Peyer's patch (tissue), 4 donors: ENCODE data around the gene GALNT1. TPM values are rescaled to one million over a fixed set of nuclear protein-coding genes. Genes with fewer than 3 reads are reported as not detected.

Experiments used
- DNase-seq, 3 donors: peaks; one replicate each; pipeline ENCODE4 v3.0.0-alpha.2; 2017 to 2019
- H3K27ac ChIP-seq, 4 donors: fragments of 200-600 bp; sonication (generic); one replicate each; pipeline ENCODE4 v1.5.1; 2016 to 2019
- H3K27me3 ChIP-seq, 2 donors: fragments of 200-600 bp; sonication (generic); one replicate each; pipeline ENCODE4 v1.5.1; 2019
- H3K36me3 ChIP-seq, 3 donors: fragments of 200-600 bp; sonication (generic); one replicate each; pipeline ENCODE4 v1.5.1; 2016 to 2019
- H3K4me1 ChIP-seq, 4 donors: fragments of 200-600 bp; sonication (generic); one replicate each; pipeline ENCODE4 v1.5.1; 2016 to 2019
- H3K4me3 ChIP-seq, 4 donors: fragments of 200-600 bp; sonication (generic); 1 replicate in 3 of 4; 2 replicates in 1 of 4; pipeline ENCODE4 v1.5.1; 2016 to 2019; ENCODE audit warnings: mild to moderate bottlenecking in 1 of 4
- H3K9me3 ChIP-seq, 4 donors: fragments of 200-600 bp; sonication (generic); one replicate each; pipeline ENCODE4 v1.5.1; 2016 to 2019; ENCODE audit warnings: mild to moderate bottlenecking in 1 of 4
- POLR2A ChIP-seq, 2 donors: fragments of 450-650 bp; IDR thresholded peaks; one replicate each; pipeline ENCODE4 v1.5.1; 2017; ENCODE audit warnings: antibody characterized with exemption in 2 of 2, mild to moderate bottlenecking in 2 of 2, moderate library complexity in 2 of 2
- total RNA-seq, 4 donors: library from RNA; depleted of rRNA; stranded (reverse); fragments of >200 nt; gene quantifications; one replicate each; pipeline ENCODE4 v1.1.0, GENCODE V29; 2016
- TF ChIP-seq, protein P1 (sequence below), 6 experiments: fragments of 450-650 bp in 4 of 6; fragments of 200-600 bp in 2 of 6; sonication (generic) in 1 of 6; IDR thresholded peaks; one replicate each; pipeline ENCODE4 v1.5.1; 2017 to 2019; ENCODE audit warnings: antibody characterized with exemption in 6 of 6, mild to moderate bottlenecking in 3 of 6, moderate library complexity in 1 of 6

GALNT1 gene
- total RNA-seq, 4 donors from 2014 or later = 30.5 to 87.6 (median 70.7) TPM

DNA sequence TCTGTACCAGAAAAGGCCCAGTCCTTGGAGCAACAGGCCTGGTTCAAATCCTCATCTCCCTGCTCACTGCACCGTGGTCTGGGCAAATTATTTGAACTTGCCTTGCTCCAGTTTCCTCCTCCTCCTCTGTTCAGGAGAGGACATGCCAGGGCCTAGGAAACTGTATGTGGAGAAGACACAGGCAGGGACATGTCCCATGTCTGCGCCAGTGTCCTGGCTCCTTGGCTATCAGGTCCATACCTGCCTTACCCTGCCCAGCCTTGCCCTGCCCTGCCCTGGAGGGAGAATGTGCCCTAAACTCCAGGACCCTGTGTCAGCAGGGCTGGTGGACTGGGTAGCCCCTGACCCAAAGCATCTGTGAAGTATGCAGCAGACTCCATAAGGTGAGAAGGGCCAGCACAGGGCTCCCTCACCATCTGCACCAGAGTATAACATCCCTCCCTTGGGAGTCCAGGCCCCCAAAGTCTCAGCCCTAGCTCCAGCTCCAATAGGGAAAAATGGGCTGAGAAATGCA lies 165.3 kb downstream of the GALNT1 start:
- no peak overlapping the region for H3K4me3 ChIP-seq
- no peaks in the 10 kb centered on the region for H3K9me3 ChIP-seq
- no peaks in the 10 kb centered on the region for H3K4me1 ChIP-seq
- TF ChIP-seq, protein P1, sequence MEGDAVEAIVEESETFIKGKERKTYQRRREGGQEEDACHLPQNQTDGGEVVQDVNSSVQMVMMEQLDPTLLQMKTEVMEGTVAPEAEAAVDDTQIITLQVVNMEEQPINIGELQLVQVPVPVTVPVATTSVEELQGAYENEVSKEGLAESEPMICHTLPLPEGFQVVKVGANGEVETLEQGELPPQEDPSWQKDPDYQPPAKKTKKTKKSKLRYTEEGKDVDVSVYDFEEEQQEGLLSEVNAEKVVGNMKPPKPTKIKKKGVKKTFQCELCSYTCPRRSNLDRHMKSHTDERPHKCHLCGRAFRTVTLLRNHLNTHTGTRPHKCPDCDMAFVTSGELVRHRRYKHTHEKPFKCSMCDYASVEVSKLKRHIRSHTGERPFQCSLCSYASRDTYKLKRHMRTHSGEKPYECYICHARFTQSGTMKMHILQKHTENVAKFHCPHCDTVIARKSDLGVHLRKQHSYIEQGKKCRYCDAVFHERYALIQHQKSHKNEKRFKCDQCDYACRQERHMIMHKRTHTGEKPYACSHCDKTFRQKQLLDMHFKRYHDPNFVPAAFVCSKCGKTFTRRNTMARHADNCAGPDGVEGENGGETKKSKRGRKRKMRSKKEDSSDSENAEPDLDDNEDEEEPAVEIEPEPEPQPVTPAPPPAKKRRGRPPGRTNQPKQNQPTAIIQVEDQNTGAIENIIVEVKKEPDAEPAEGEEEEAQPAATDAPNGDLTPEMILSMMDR (IDR thresholded peaks at IDR 0.05) = no peak
- TF ChIP-seq POLR2A (IDR thresholded peaks at IDR 0.05) = no peak
- no peak overlapping the region for H3K27ac ChIP-seq
- H3K27me3 ChIP-seq = no peaks in the 10 kb centered on the region
- H3K36me3 ChIP-seq = no peaks in the 10 kb centered on the region
- DNase-seq = no peak

DNA sequence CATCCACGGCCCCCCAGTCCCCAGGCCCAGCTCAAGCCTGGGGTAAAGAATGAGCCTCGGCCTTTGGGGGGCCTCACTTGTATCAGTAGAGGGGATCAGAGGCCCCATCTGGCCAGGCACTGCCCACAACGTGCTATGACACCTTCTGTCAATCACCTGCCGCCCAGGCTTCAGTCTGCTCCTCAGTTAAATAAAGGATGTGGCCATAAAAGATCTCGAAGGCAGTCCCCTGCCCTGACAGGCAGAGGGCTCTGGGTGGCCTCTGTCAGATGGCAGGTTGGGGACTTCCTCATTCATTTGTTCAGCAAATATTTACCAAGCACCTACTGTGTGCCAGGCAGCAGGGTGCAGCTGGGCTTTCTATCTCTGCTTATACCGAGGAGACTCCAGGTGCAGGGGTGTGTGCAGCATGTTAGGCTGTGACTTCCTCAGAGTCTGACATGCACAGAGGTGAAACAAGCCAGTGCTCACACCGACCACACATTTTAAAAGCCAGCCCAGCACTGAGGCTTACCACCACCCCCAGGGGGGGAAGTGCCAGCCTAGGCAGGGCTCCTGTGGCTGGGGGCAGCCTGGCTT lies 166.4 kb downstream of the GALNT1 start:
- Histone ChIP-seq H3K4me3 (no peak overlapping the region), H3K27me3 (no peaks in the 10 kb centered on the region), H3K9me3 (no peaks in the 10 kb centered on the region), H3K27ac (no peak overlapping the region), H3K36me3 (no peaks in the 10 kb centered on the region), H3K4me1 (no peaks in the 10 kb centered on the region)
- TF ChIP-seq, protein P1 (IDR thresholded peaks at IDR 0.05) = no peak
- no peak for TF ChIP-seq POLR2A (IDR thresholded peaks at IDR 0.05)
- no peak for DNase-seq

DNA sequence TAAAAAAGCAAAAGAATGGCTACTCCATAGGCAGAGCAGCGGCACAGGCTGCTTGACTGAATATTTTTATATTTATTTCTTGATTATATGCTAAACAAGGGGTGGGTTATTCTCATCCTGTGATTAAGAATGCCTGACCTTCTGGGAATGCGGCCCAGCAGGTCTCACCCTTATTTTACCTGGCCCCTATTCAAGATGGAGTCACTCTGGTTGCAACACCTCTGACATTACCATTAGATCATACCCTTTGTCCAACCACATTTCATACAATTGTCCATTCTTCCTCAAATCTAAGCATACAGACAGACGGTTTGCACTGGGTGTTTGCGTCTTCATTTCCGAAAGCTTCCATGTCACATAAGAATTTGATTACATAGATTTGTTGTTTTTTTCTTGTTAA lies 168.2 kb downstream of the GALNT1 start:
- Histone ChIP-seq H3K4me1 (no peaks in the 10 kb centered on the region), H3K4me3 (no peak overlapping the region), H3K27me3 (no peaks in the 10 kb centered on the region), H3K9me3 (no peaks in the 10 kb centered on the region), H3K27ac (no peak overlapping the region), H3K36me3 (no peaks in the 10 kb centered on the region)
- TF ChIP-seq, protein P1 (IDR thresholded peaks at IDR 0.05) = no peak
- TF ChIP-seq POLR2A (IDR thresholded peaks at IDR 0.05) = no peak
- DNase-seq = no peak

DNA sequence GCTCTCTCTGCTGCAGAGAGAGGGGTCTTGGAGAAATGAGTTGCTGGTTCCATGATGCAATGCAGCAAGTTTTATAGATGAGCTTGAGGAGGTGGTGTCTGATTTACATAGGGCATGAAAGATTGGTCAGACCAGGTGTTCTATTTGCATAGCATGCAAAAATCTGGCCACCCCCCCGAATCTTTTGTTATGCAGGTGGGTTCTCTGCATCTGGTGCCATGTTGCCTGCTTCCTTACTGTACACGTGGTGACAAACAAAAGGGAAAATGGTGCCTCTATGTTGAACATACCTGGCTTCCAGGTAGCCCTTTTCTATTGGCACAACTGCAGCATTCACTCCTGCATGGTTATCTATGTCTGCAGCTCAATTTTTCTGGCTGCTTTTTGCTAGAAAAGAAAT lies 169.4 kb downstream of the GALNT1 start:
- no peak for DNase-seq
- TF ChIP-seq, protein P1 (IDR thresholded peaks at IDR 0.05) = no peak
- TF ChIP-seq POLR2A (IDR thresholded peaks at IDR 0.05) = no peak
- no peaks in the 10 kb centered on the region for H3K9me3 ChIP-seq
- no peak overlapping the region for H3K27ac ChIP-seq
- H3K4me3 ChIP-seq = no peak overlapping the region
- H3K27me3 ChIP-seq = no peaks in the 10 kb centered on the region
- H3K4me1 ChIP-seq = no peaks in the 10 kb centered on the region
- H3K36me3 ChIP-seq = no peaks in the 10 kb centered on the region

DNA sequence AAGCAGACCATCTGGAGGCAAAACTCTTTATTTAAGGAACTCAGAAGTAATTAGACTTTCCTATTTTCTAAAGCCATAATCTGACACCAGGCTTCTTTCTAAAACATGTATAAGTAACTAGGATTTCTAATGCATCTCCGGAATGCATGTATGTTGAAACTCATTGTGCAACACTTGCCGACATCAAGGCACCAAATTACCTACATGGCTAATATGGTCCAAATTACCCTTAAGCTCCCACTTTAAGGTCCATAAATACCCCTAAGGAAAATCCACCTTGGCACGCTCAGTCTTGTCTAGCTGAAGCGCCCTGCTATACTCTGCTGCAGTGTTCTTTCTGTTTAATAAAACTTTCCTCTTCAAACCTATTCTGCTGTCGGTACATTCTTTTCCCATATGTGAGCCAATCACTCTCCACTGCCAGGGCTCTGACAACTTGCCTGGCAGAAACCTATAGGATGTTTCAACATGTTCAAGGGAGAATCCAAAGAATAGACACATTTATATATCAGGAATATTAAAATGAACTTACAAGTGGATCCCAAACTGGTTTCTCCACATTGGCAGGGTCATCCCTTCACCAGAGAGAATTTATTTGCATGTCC lies 171.9 kb downstream of the GALNT1 start:
- H3K36me3 ChIP-seq = no peaks in the 10 kb centered on the region
- TF ChIP-seq POLR2A (IDR thresholded peaks at IDR 0.05) = no peak
- TF ChIP-seq, protein P1 (IDR thresholded peaks at IDR 0.05) = no peak
- no peaks in the 10 kb centered on the region for H3K4me1 ChIP-seq
- H3K27me3 ChIP-seq = no peaks in the 10 kb centered on the region
- no peak for DNase-seq
- H3K4me3 ChIP-seq = no peak overlapping the region
- H3K9me3 ChIP-seq = no peaks in the 10 kb centered on the region
- H3K27ac ChIP-seq = no peak overlapping the region
